Ishikawa (cell line): ENCODE data around the gene CAMTA1.

Source experiments
- CEBPB ChIP-seq: IDR thresholded peaks from 2 replicates; pipeline ENCODE4 v1.6.1; 2012
- CREB1 ChIP-seq: IDR thresholded peaks from 2 replicates; pipeline ENCODE4 v1.6.1; 2012; ENCODE audit warnings: low read depth
- EGR1 ChIP-seq: IDR thresholded peaks from 2 replicates; pipeline ENCODE4 v1.6.1; 2012
- EP300 ChIP-seq: IDR thresholded peaks from 2 replicates; pipeline ENCODE4 v1.6.1; 2012; ENCODE audit warnings: borderline replicate concordance
- FOXM1 ChIP-seq: IDR thresholded peaks from 2 replicates; pipeline ENCODE4 v1.6.1; 2012; ENCODE audit warnings: low read depth, borderline replicate concordance
- NFIC ChIP-seq: IDR thresholded peaks from 2 replicates; pipeline ENCODE4 v1.6.1; 2012
- RAD21 ChIP-seq: IDR thresholded peaks from 2 replicates; pipeline ENCODE4 v1.6.1; 2012; ENCODE audit warnings: low read depth
- TAF1 ChIP-seq: IDR thresholded peaks from 2 replicates; pipeline ENCODE4 v1.6.1; 2012; ENCODE audit warnings: low read depth, mild to moderate bottlenecking
- TCF12 ChIP-seq: IDR thresholded peaks from 2 replicates; pipeline ENCODE4 v1.6.1; 2012; ENCODE audit warnings: low read depth
- TEAD4 ChIP-seq: IDR thresholded peaks from 2 replicates; pipeline ENCODE4 v1.6.1; 2012
- YY1 ChIP-seq: IDR thresholded peaks from 2 replicates; pipeline ENCODE4 v1.6.1; 2012; ENCODE audit warnings: low read depth
- ZBTB7A ChIP-seq: IDR thresholded peaks from 2 replicates; pipeline ENCODE4 v1.6.1; 2012; ENCODE audit warnings: low read depth
- TF ChIP-seq, protein P1 (sequence below): IDR thresholded peaks from 2 replicates; pipeline ENCODE4 v1.6.1; 2012
- TF ChIP-seq, protein P2 (sequence below): IDR thresholded peaks from 2 replicates; pipeline ENCODE4 v1.6.1; 2012; ENCODE audit warnings: low read depth, mild to moderate bottlenecking
- TF ChIP-seq, protein P3 (sequence below): IDR thresholded peaks from 2 replicates; pipeline ENCODE4 v1.6.1; 2012

CAMTA1 gene

DNA sequence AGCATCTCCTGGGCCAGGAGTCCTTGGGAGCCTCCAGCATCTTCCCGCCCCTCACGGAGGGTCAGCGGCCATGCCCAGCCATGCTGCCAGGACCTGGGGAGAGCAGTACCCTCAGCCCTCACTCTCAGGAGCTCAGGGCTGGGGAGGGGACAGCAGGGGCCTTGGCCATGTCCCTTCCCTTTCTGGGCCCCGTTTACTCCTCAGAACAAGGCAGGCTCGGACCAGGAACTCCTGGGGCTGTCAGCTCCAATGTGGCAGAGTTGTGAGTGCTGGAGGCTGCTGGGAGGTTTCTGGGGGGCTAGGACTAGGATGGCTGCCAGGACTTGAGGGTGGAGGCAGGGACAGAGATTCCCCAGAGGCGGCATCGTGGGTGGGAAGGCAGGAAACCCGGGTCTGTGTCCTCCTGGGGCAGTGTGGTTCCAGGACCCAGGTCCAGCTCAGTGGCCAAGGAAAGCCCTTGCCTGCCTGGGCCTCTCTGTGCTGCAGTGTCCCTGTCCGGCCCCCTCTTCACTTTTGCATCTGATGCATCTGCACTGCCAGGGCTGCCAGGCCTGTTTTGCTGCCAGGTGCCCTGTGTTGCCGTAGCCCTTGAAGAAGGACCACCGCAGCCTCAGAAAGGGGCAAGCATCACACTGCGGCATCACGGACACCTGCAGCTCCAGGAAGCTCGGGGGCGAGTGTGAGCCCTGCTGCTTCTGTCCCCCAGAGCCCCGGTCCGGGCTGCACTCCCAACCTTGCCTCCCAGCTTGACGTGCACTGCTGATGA is 223.9 kb downstream of the CAMTA1 start:
- TF ChIP-seq YY1, result no peak
- TF ChIP-seq RAD21, result no peak
- no peak for TF ChIP-seq CREB1
- TF ChIP-seq TAF1, result no peak
- TF ChIP-seq FOXM1, result no peak
- TF ChIP-seq ZBTB7A, result no peak
- no peak for TF ChIP-seq EP300
- TF ChIP-seq TCF12, result no peak
- TF ChIP-seq, protein P1, sequence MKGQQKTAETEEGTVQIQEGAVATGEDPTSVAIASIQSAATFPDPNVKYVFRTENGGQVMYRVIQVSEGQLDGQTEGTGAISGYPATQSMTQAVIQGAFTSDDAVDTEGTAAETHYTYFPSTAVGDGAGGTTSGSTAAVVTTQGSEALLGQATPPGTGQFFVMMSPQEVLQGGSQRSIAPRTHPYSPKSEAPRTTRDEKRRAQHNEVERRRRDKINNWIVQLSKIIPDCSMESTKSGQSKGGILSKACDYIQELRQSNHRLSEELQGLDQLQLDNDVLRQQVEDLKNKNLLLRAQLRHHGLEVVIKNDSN, result no peak
- TF ChIP-seq TEAD4, result no peak
- no peak for TF ChIP-seq CEBPB
- TF ChIP-seq EGR1, result no peak
- TF ChIP-seq, protein P2, sequence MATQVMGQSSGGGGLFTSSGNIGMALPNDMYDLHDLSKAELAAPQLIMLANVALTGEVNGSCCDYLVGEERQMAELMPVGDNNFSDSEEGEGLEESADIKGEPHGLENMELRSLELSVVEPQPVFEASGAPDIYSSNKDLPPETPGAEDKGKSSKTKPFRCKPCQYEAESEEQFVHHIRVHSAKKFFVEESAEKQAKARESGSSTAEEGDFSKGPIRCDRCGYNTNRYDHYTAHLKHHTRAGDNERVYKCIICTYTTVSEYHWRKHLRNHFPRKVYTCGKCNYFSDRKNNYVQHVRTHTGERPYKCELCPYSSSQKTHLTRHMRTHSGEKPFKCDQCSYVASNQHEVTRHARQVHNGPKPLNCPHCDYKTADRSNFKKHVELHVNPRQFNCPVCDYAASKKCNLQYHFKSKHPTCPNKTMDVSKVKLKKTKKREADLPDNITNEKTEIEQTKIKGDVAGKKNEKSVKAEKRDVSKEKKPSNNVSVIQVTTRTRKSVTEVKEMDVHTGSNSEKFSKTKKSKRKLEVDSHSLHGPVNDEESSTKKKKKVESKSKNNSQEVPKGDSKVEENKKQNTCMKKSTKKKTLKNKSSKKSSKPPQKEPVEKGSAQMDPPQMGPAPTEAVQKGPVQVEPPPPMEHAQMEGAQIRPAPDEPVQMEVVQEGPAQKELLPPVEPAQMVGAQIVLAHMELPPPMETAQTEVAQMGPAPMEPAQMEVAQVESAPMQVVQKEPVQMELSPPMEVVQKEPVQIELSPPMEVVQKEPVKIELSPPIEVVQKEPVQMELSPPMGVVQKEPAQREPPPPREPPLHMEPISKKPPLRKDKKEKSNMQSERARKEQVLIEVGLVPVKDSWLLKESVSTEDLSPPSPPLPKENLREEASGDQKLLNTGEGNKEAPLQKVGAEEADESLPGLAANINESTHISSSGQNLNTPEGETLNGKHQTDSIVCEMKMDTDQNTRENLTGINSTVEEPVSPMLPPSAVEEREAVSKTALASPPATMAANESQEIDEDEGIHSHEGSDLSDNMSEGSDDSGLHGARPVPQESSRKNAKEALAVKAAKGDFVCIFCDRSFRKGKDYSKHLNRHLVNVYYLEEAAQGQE, result no peak
- no peak for TF ChIP-seq NFIC

DNA sequence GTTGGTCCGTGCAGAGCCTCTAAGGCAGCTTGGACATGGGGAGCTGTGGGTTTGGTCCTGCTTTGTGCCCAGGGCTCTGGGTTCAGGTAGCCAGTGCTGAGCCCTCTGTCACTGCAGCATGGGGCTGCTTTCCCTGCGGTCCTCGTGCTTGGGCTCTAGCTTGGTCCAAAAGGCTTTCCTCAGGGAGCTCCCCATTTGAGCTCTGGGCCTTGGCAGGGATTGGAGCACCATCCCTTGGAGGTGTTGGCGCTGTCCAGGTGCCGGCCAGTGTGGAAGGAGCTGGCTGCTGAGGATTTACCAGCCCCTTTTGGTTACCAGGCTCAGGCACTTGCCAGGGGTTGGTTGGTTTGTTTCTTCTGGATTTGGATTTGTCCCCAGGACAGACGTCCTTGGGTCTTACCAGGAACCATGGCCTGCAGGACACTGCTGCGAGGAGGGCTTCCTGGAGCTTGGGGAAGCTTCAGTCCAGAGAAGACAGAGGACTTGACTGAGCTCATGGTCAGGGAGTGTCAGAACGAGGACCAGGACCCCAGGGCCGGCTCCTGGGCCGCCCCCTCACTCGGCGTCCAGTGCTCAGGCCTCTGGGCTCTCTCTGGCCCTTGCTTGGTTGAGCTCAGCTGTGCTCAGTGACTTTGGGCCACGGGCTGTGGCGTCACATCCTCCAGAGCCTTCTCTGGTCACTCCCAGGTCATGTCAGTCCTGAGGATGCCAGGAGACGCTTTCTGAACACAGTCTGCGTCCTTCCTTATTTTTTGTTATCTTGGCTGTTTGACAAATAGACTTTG is 224.7 kb downstream of the CAMTA1 start:
- TF ChIP-seq NFIC (no peak), ZBTB7A (no peak), EP300 (no peak), CREB1 (no peak)
- TF ChIP-seq, protein P2, result peak; percentile 36; the same call in 1 of the 2 replicates

DNA sequence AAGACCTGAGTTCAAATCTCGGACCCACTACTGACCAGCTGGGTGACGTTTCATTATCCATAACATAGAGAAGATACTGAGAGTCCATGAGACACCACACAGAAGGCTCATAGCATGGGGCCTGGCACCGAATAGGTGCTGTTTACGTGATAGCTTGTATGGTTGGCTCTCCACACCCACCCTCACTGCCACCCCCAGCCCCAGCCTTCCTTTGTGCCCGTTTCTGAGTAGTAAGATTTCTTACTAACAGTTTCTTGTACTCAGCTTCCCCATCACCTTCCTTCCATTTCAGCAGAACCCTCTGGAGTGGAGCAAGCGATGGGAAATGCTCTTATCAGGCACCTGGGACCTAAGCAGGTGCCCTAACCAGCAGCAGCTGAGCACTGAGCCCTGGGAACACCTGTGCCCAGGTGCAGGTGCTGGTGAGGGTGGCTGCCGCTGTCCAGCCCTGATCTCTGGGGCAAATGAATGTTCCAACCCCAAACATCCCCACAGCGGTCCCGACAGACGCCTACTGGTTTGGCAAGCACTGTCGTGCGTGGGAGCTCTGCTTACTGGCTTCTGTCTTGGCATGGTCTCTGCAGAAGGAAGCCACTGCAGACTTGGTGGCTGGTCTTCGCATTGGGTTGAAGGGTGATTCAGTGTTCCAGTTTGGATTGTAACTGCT is 225.4 kb downstream of the CAMTA1 start:
- TF ChIP-seq, protein P3, sequence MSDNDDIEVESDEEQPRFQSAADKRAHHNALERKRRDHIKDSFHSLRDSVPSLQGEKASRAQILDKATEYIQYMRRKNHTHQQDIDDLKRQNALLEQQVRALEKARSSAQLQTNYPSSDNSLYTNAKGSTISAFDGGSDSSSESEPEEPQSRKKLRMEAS, result no peak
- TF ChIP-seq, protein P2, result peak; percentile 51; the same call in 1 of the 2 replicates

DNA sequence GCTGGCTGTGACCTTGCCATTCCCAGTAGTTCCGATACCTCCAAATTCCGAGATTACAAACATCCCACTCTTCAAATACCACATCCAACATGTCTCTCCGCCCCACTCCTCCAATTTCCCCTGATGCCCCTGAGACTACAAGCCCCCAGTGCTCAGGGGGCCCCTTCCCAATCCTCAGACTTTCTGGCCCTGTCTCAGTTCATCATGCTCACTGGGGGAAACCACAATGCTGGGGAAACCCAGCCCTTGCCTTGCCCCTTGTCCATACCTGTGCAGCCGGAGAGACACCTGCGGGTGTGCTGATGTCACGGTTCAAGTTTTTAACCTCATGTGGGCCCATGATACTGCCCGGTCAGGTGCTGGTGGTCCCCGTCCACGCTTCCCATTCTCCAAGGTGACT is 226.6 kb downstream of the CAMTA1 start:
- TF ChIP-seq, protein P2, result no peak
- TF ChIP-seq TCF12 (no peak), YY1 (no peak), CEBPB (no peak)
